Mesendoderm (in vitro differentiated cells): ENCODE data around the gene IMPACT.

Experiments
- DNase-seq: peaks from one replicate; pipeline ENCODE4 v3.0.0; 2013
- H2AK5ac ChIP-seq: 2 replicates; pipeline ENCODE4 v1.6.1; 2013; ENCODE audit warnings: low read length, inconsistent platforms
- H2BK120ac ChIP-seq: 2 replicates; pipeline ENCODE4 v1.6.1; 2013; ENCODE audit warnings: low read depth, mild to moderate bottlenecking, low read length, moderate library complexity, mixed read lengths
- H2BK15ac ChIP-seq: replicated peaks from 2 replicates; pipeline ENCODE4 v1.6.1; 2013; ENCODE audit warnings: low read depth, mild to moderate bottlenecking, moderate library complexity
- H2BK5ac ChIP-seq: 2 replicates; pipeline ENCODE4 v1.6.1; 2013; ENCODE audit warnings: low read length, inconsistent platforms
- H3K18ac ChIP-seq: 2 replicates; pipeline ENCODE4 v1.6.1; 2013; ENCODE audit warnings: mild to moderate bottlenecking, low read length, mixed read lengths
- H3K23ac ChIP-seq: one replicate; pipeline ENCODE4 v1.6.1; 2013; ENCODE audit warnings: low read length
- H3K27ac ChIP-seq: 2 replicates; pipeline ENCODE4 v1.5.1; 2013; ENCODE audit warnings: low read depth, mild to moderate bottlenecking, inconsistent platforms, low read length, moderate library complexity
- H3K27me3 ChIP-seq: 2 replicates; pipeline ENCODE4 v1.6.1; 2013; ENCODE audit warnings: low read length, control low read depth, mild to moderate bottlenecking, inconsistent platforms; ENCODE audit not compliant: insufficient read depth, poor library complexity
- H3K36me3 ChIP-seq: 2 replicates; pipeline ENCODE4 v1.6.1; 2013; ENCODE audit warnings: low read length, inconsistent platforms; ENCODE audit not compliant: control insufficient read depth, insufficient read depth
- H3K4ac ChIP-seq: one replicate; pipeline ENCODE4 v1.6.1; 2013; ENCODE audit warnings: low read depth, mild to moderate bottlenecking, low read length, moderate library complexity
- H3K4me1 ChIP-seq: 2 replicates; pipeline ENCODE4 v1.6.1; 2013; ENCODE audit warnings: low read depth, low read length, inconsistent platforms; ENCODE audit not compliant: control insufficient read depth
- H3K4me2 ChIP-seq: 2 replicates; pipeline ENCODE4 v1.6.1; 2013; ENCODE audit warnings: low read length
- H3K4me3 ChIP-seq: 2 replicates; pipeline ENCODE4 v1.5.1; 2013; ENCODE audit warnings: mild to moderate bottlenecking, low read length
- H3K56ac ChIP-seq: one replicate; pipeline ENCODE4 v1.6.1; 2013; ENCODE audit warnings: low read length
- H3K79me1 ChIP-seq: 2 replicates; pipeline ENCODE4 v1.6.1; 2013; ENCODE audit warnings: low read length, inconsistent platforms
- H3K79me2 ChIP-seq: 2 replicates; pipeline ENCODE4 v1.6.1; 2013; ENCODE audit warnings: mild to moderate bottlenecking, low read length; ENCODE audit not compliant: control insufficient read depth, insufficient read depth
- H3K9ac ChIP-seq: 2 replicates; pipeline ENCODE4 v1.6.1; 2013; ENCODE audit warnings: low read length, inconsistent platforms
- H4K5ac ChIP-seq: one replicate; pipeline ENCODE4 v1.6.1; 2013; ENCODE audit warnings: low read length
- H4K8ac ChIP-seq: one replicate; pipeline ENCODE4 v1.6.1; 2013; ENCODE audit warnings: low read depth, mild to moderate bottlenecking, control low read depth, low read length, moderate library complexity
- WGBS: extraction: QIAGEN DNeasy Blood & Tissue Kit; methylation state at CpG from one replicate; pipeline ENCODE4 v1.1.7; 2013; ENCODE audit warnings: low lambda C conversion rate, missing lambda C conversion rate; ENCODE audit not compliant: insufficient coverage; ENCODE audit errors: extremely low coverage; 5-methylcytosine and 5-hydroxymethylcytosine counted together

Gene IMPACT

DNA sequence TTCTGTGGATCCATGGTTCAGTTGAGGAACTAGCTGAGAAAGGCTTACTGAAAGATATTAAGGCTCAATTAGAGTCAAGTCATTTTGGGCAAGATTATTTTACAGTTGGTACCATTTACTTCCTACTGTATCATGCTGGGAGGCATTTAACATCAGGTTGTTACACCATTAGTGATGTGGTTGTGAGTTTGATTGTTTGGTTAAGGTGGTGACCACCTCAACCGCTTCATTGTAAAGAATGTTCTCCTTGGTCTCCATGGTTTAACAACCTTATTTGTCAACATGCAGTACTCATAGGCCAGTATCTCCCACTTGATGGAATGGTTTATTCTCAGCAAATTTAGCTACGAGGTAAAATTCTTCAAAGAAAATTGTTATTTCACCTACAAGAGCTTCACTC is 68.1 kb downstream of the IMPACT start:
- H3K56ac ChIP-seq: no peak overlapping the region
- no peak overlapping the region for H2BK5ac ChIP-seq
- WGBS: no CpG with 5 or more reads among the region's 2 CpGs
- no peak for DNase-seq
- H3K9ac ChIP-seq: no peak overlapping the region
- no peaks in the 10 kb centered on the region for H3K4me1 ChIP-seq
- no peak overlapping the region for H4K8ac ChIP-seq
- no peak overlapping the region for H2BK15ac ChIP-seq
- H3K79me2 ChIP-seq: no peaks in the 10 kb centered on the region
- no peak overlapping the region for H3K4me3 ChIP-seq
- H3K27me3 ChIP-seq: no peaks in the 10 kb centered on the region
- no peak overlapping the region for H3K27ac ChIP-seq
- no peaks in the 10 kb centered on the region for H3K79me1 ChIP-seq
- no peak overlapping the region for H3K23ac ChIP-seq
- H2AK5ac ChIP-seq: no peak overlapping the region
- no peak overlapping the region for H4K5ac ChIP-seq
- no peaks in the 10 kb centered on the region for H3K36me3 ChIP-seq
- no peak overlapping the region for H3K4ac ChIP-seq
- H3K4me2 ChIP-seq: no peak overlapping the region
- H2BK120ac ChIP-seq: no peak overlapping the region
- H3K18ac ChIP-seq: no peak overlapping the region

DNA sequence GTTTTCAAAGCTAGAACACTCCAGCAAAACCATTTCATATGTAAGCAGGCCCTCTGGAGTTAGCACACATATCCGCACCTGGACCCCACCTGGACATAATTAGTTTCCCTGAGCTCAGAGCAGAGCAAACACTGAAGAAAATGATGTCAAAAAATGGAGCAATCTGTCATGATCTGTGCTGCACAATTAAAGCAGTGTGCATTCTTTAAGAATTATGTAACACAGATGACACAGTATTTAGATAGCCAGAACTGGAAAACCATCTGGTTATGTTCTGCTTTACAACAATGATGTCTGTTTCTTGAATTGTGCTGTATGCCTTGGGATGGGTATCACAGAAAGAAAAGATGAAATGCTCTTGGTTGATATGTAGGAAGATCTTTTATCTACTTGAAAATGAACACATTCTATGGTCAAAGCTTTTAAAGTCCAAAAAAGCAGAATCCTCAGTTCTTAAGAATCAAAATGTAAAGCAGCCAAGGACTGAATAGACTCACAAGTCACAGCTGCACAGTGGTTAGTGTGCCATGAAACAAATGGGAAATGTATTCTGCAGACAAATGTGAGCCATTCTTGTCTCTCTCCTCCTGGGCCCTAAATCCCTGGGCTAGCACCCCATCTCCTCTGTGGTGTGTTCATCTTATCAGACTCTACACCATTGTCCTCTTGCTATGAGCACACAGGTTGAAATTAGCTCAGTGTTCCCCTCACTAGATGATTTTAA is 70.7 kb downstream of the IMPACT start:
- H3K79me2 ChIP-seq: no peaks in the 10 kb centered on the region
- no peak overlapping the region for H4K5ac ChIP-seq
- WGBS: no CpG with 5 or more reads among the region's 1 CpG
- no peak overlapping the region for H3K23ac ChIP-seq
- DNase-seq: no peak
- H2AK5ac ChIP-seq: no peak overlapping the region
- no peak overlapping the region for H3K18ac ChIP-seq
- no peak overlapping the region for H2BK15ac ChIP-seq
- H4K8ac ChIP-seq: no peak overlapping the region
- no peak overlapping the region for H3K4me3 ChIP-seq
- H3K27me3 ChIP-seq: no peaks in the 10 kb centered on the region
- H3K4me1 ChIP-seq: no peaks in the 10 kb centered on the region
- no peaks in the 10 kb centered on the region for H3K79me1 ChIP-seq
- no peak overlapping the region for H2BK120ac ChIP-seq
- H2BK5ac ChIP-seq: no peak overlapping the region
- no peak overlapping the region for H3K9ac ChIP-seq
- H3K36me3 ChIP-seq: no peaks in the 10 kb centered on the region
- H3K27ac ChIP-seq: no peak overlapping the region
- H3K4ac ChIP-seq: no peak overlapping the region
- no peak overlapping the region for H3K56ac ChIP-seq
- H3K4me2 ChIP-seq: no peak overlapping the region

DNA sequence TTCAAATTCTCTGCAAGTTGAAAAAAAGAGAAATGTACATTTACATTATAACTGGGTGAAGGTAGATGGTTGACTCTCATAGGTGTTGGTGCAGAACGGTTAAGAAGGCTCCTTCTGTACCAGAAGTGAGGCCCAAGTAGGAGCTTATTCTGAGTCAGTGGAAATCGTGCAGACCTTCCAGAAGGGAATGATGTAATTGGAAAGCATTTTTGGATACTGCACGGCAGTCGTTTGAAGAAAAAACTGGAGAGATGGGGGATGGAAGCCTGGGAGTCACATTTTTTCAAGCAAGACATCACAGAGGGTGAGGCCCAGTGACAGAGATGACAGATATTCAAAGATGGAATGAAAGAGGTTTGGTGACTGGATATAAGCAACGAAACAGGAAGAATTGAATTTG is 73.3 kb downstream of the IMPACT start:
- H3K4me2 ChIP-seq: no peak overlapping the region
- H3K9ac ChIP-seq: no peak overlapping the region

DNA sequence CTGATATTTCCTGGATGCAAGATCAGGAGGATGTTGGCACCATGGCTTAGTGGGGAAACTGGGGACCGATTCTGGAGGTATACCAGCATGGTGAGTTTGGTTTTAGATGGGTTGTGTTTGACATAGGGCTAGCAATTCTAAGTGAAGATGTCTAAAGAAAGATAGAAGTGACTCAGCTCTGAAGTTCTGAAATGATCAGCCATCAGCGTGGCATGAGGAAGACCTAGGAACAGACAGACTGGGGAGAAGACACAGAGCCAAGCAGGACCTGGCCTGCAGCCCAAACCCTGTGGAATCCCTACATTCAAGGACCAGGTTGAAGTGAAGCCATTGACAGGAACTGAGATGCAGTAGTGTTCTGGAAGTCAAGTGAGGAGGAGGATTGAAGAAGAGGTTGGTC is 73.7 kb downstream of the IMPACT start:
- no peak overlapping the region for H3K27ac ChIP-seq
- no peak overlapping the region for H2AK5ac ChIP-seq
- no peak overlapping the region for H3K56ac ChIP-seq
- H3K79me2 ChIP-seq: no peaks in the 10 kb centered on the region
- H4K8ac ChIP-seq: no peak overlapping the region
- H3K4me2 ChIP-seq: no peak overlapping the region
- WGBS: no CpG with 5 or more reads among the region's 2 CpGs
- no peak overlapping the region for H2BK5ac ChIP-seq
- H3K18ac ChIP-seq: no peak overlapping the region
- no peak overlapping the region for H3K9ac ChIP-seq
- H2BK120ac ChIP-seq: no peak overlapping the region
- no peak overlapping the region for H3K4me3 ChIP-seq
- H3K4ac ChIP-seq: no peak overlapping the region
- H4K5ac ChIP-seq: no peak overlapping the region
- H3K27me3 ChIP-seq: no peaks in the 10 kb centered on the region
- H3K36me3 ChIP-seq: no peaks in the 10 kb centered on the region
- H2BK15ac ChIP-seq: no peak overlapping the region
- no peaks in the 10 kb centered on the region for H3K79me1 ChIP-seq
- no peak overlapping the region for H3K23ac ChIP-seq
- no peak for DNase-seq
- no peaks in the 10 kb centered on the region for H3K4me1 ChIP-seq

More for the DNA sequence above, 73.3 kb downstream of the IMPACT start:
- WGBS: no CpG with 5 or more reads among the region's 5 CpGs
- Histone ChIP-seq H3K79me2 (no peaks in the 10 kb centered on the region), H3K4ac (no peak overlapping the region), H2BK15ac (no peak overlapping the region), H3K4me1 (no peaks in the 10 kb centered on the region), H3K23ac (no peak overlapping the region), H4K8ac (no peak overlapping the region), H4K5ac (no peak overlapping the region), H3K18ac (no peak overlapping the region), H2BK5ac (no peak overlapping the region), H2BK120ac (no peak overlapping the region), H3K27me3 (no peaks in the 10 kb centered on the region), H3K56ac (no peak overlapping the region), H3K4me3 (no peak overlapping the region), H3K79me1 (no peaks in the 10 kb centered on the region), H3K27ac (no peak overlapping the region), H3K36me3 (no peaks in the 10 kb centered on the region), H2AK5ac (no peak overlapping the region)
- DNase-seq: no peak

DNA sequence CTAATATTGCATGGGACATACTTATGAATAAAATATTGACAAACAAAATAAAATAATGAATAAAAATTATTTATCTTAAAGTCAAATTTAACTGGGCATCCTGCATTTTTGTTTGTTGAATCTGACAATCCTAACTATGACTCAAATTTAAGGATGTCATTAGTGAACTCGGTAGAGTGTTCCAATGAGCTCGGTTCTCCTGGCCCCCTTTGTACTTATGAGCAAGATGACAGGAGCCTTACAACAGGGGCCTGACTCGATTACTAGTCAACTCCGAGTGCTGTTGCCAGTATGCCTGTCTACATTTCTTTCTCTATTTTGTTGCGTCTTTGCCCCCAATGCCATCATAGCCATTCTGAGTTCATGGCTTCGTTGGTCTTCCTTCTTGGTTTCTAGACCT is 74.3 kb downstream of the IMPACT start:
- H2BK5ac ChIP-seq: no peak overlapping the region
- no peak overlapping the region for H3K18ac ChIP-seq
- no peak overlapping the region for H2BK120ac ChIP-seq
- H3K4me3 ChIP-seq: no peak overlapping the region
- H4K8ac ChIP-seq: no peak overlapping the region
- no CpG with 5 or more reads among the region's 6 CpGs for WGBS
- H3K4ac ChIP-seq: no peak overlapping the region
- H3K23ac ChIP-seq: no peak overlapping the region
- H3K9ac ChIP-seq: no peak overlapping the region
- no peak for DNase-seq
- H3K27ac ChIP-seq: no peak overlapping the region
- H3K56ac ChIP-seq: no peak overlapping the region
- H3K36me3 ChIP-seq: no peaks in the 10 kb centered on the region
- no peaks in the 10 kb centered on the region for H3K79me2 ChIP-seq
- H3K4me2 ChIP-seq: no peak overlapping the region
- H2AK5ac ChIP-seq: no peak overlapping the region
- H2BK15ac ChIP-seq: no peak overlapping the region
- no peaks in the 10 kb centered on the region for H3K4me1 ChIP-seq
- H3K79me1 ChIP-seq: no peaks in the 10 kb centered on the region
- H3K27me3 ChIP-seq: no peaks in the 10 kb centered on the region
- H4K5ac ChIP-seq: no peak overlapping the region
